HG03565 (cell line): ENCODE measurements around the gene MTX1.

Source experiments
- ATAC-seq: cut with Tn5 transposase; IDR thresholded peaks from one replicate; pipeline ENCODE4 v1.9.1; 2021; ENCODE audit warnings: mild to moderate bottlenecking, moderate library complexity; ENCODE audit not compliant: unreplicated experiment

MTX1 gene

DNA sequence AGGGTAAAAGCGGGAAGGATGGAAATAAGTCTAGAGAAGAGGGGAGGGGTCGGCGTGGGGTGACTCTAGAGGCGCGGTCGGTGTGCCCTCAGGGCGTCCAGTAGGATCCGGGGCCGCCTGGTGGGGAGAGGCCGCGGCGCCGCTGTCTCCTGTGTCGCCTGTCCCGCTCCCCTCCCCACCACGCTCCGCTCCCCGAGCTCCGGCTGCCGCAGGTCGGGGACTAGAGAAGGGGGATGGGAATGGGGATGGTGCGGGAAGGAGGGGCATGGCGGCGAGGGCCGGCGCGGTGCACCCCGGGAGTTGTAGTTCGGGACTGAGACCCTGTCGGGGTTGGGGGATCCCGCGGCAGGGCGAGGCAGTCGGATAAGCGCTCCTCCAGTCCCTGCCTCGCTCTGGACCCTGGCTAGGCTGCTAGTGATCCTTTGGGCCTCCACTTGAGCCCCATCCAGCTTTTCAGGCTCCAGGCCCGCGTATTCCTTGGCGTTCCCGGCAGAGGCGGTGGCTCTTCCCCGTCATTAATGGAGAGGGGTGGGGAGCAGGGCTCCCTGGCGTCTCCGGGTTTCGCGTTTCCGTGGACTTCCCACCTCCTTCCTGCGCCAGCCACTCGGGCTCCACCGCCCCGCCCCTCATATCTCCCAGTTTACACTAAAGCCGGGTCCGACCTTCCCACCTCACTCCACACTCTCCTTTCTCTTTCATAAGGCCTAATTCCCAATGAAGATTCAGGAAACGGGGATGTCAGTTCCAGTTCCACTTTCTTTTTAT, 46.9 kb downstream of the MTX1 start, which contains the start of gene ENTREP3:
ENTREP3 (minus strand) TSS at position 241 of the 765 bp plus-strand sequence. CDS start 606 bp downstream, outside the sequence.
- ATAC-seq, result no peak

DNA sequence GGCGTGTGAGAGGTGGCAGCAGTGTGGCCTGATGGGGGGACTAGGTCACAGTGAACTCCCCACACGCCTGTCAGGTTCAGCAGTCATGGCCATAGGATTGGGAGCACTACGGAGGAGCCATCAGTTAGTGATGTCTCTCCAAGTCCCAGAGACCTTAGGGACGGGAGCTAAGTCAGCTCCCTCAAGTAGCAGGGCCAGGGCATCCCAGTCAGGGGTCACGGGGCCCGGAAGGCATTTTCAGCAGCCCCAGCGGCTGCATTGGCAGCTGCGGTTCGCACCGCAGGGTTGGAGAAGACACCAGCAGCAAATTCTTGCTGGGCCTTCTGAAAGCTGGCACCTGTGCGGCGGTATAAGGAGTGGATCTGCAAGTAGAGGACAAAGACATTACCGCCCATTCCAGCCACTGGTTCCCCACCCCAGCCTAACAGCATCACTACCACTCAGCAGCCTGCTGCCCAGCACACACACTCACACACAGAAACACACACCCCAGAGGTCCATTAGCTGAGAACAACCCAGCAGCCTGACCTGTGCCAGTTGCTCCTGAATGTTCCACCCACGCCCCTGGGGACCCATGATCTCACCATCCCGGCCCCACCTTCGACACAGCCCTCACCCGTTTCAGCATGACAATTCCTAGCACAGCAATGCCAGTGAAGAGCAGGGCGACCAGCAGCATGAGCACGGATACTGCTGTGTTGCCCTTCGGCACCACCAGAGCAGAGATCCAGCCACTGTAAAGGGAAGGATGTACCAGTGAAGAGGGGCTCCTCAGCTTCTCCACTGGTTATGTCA, 47.8 kb downstream of the MTX1 start:
- no peak for ATAC-seq

DNA sequence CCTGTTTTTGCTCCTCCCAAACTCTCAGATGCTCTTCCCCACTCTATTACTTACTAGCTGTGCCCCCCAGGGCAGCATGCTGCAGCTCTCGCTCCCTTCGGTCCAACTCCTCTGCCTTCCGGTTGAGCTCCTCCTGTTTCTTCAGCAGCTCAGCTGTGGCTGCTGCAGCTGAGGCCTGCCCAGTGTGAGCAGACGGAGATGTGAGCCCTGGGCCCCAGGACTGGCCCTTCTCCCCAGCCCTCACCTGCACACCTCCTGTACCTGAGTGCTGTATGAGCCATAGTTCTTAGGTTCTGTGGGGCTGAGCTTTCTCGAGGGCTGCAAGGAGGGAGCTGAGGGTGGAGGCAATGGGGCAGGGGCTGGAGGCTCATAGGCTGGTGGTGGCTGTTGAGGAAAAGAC, 51.8 kb downstream of the MTX1 start:
- no peak for ATAC-seq

DNA sequence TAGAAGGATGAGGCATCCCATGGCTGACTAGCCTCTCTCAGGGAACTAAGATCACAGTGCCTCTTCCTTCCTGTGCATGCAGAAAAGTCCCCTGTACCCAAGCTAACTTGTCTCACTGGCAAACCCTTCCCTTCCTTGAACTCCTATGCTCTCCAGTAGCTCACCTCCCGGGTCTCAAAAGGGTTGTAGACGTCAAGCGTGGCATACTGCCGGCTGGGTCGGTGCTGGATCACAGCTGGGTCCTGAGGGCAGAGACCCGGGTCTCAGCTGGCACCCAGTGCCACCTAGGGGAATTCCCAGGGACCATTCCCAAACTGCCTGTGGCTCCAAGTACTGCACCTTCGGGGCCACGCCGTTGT, 53.0 kb downstream of the MTX1 start:
- no peak for ATAC-seq

DNA sequence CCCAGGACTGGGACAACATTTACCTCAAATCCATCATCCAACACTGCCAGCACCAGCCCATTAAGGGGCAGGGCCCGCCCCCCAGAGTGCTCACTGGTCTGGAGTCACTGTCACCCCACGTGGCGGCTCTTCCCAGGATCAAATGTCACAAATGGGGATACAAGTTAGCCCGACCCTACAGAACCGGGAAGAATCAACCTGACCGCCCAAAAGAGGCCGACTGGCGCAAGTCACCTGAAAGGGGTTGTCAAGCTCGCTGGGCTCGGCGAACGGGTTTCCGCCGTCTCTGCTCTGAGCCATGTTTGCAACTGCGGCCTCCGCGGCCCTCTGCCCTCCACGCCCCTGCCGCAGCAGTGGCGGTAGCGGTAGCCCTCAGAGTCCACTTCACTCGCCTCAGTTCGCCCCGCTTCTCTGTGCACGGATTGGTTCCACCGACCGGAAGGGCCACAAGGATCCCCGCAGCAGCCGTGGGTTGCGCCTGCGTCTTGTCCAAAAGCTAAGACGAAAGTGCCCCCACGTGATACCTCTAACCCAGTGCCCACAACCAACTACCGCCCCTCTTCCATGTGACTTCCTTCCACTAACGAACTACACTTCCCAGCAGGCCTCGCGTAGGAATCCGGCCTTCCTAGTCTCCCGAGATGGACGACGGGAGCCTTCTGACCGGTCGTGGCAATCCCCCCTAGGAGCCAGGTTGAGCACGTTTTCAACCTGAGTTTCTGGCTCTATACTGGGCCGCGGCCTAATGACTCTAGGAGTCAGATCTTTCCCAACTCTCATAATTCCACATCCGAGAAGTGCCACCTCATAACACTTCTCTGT, 53.6 kb downstream of the MTX1 start, which contains the start of gene SCAMP3:
SCAMP3 (minus strand) TSS at position 509 of the 822 bp plus-strand sequence; CDS start at position 300, 209 bp downstream.
- ATAC-seq, result peak; percentile 78

DNA sequence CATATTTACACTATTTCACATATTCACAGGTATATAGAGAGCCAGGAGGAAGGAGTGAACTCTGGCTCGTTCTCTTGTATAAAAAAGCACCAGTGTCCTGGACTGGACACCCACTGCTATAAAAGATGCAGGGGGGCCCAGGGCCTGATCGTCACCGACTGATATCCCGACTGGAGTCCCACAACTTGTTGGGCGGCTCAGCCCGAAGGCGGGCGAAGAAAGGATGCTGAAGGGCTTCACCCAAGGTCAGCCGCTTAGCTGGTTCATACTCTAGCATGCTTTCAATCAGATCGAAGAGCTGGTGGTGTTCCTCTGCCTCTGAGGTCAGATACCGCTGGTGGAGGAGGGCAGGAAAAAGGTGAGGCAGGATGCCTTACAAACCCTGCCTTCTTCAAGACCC, 54.6 kb downstream of the MTX1 start:
- no peak for ATAC-seq
